Trophoblast cell (in vitro differentiated cells and primary cell): ENCODE measurements around the gene OAF.

Experiments used
- DNase-seq, 2 donors: peaks; one replicate each; pipeline ENCODE4 v3.0.0-alpha.2; 2016
- H2AFZ ChIP-seq: 2 replicates; pipeline ENCODE4 v1.6.1; 2013; ENCODE audit warnings: low read length, moderate library complexity, mild to moderate bottlenecking; ENCODE audit not compliant: insufficient read depth, poor library complexity
- H2AK5ac ChIP-seq: 2 replicates; pipeline ENCODE4 v1.6.1; 2013; ENCODE audit warnings: mild to moderate bottlenecking, low read length
- H2BK120ac ChIP-seq: 2 replicates; pipeline ENCODE4 v1.6.1; 2013; ENCODE audit warnings: low read length, mild to moderate bottlenecking, moderate library complexity; ENCODE audit not compliant: insufficient read depth, poor library complexity
- H2BK12ac ChIP-seq: 2 replicates; pipeline ENCODE4 v1.6.1; 2013; ENCODE audit warnings: mild to moderate bottlenecking, low read length, moderate library complexity
- H2BK5ac ChIP-seq: 2 replicates; pipeline ENCODE4 v1.6.1; 2013; ENCODE audit warnings: low read length, low read depth, moderate library complexity, mild to moderate bottlenecking; ENCODE audit not compliant: poor library complexity
- H3K14ac ChIP-seq: 2 replicates; pipeline ENCODE4 v1.6.1; 2013; ENCODE audit warnings: mild to moderate bottlenecking, low read length
- H3K18ac ChIP-seq: 2 replicates; pipeline ENCODE4 v1.6.1; 2013; ENCODE audit warnings: mild to moderate bottlenecking, low read length
- H3K23ac ChIP-seq: 2 replicates; pipeline ENCODE4 v1.6.1; 2013; ENCODE audit warnings: low read length
- H3K27ac ChIP-seq: 2 replicates; pipeline ENCODE4 v1.5.1; 2013; ENCODE audit warnings: low read depth, mild to moderate bottlenecking, inconsistent platforms, low read length, moderate library complexity
- H3K27me3 ChIP-seq: 2 replicates; pipeline ENCODE4 v1.6.1; 2013; ENCODE audit warnings: inconsistent platforms, mild to moderate bottlenecking, low read length, moderate library complexity; ENCODE audit not compliant: insufficient read depth
- H3K36me3 ChIP-seq, 2 experiments: 1 replicate in 1 of 2; 2 replicates in 1 of 2; pipeline ENCODE4 v1.6.1; 2013; ENCODE audit warnings: low read length in 2 of 2, mild to moderate bottlenecking in 2 of 2, moderate library complexity in 1 of 2; ENCODE audit not compliant: insufficient read depth in 2 of 2, control insufficient read depth in 1 of 2
- H3K4ac ChIP-seq: 2 replicates; pipeline ENCODE4 v1.6.1; 2013; ENCODE audit warnings: low read depth, mild to moderate bottlenecking, low read length, moderate library complexity
- H3K4me1 ChIP-seq, 2 experiments: 1 replicate in 1 of 2; 2 replicates in 1 of 2; pipeline ENCODE4 v1.6.1; 2013; ENCODE audit warnings: low read length in 2 of 2, mild to moderate bottlenecking in 2 of 2, moderate library complexity in 1 of 2; ENCODE audit not compliant: insufficient read depth in 2 of 2, control insufficient read depth in 1 of 2
- H3K4me2 ChIP-seq: 2 replicates; pipeline ENCODE4 v1.6.1; 2013; ENCODE audit warnings: inconsistent platforms, mild to moderate bottlenecking, low read length, moderate library complexity
- H3K4me3 ChIP-seq: 2 replicates; pipeline ENCODE4 v1.5.1; 2013; ENCODE audit warnings: mild to moderate bottlenecking, low read depth, low read length, inconsistent platforms
- H3K79me1 ChIP-seq: one replicate; pipeline ENCODE4 v1.6.1; 2013; ENCODE audit warnings: low read length
- H3K79me2 ChIP-seq: 2 replicates; pipeline ENCODE4 v1.6.1; 2013; ENCODE audit warnings: low read length, mild to moderate bottlenecking; ENCODE audit not compliant: control insufficient read depth, insufficient read depth, poor library complexity
- H3K9ac ChIP-seq: 2 replicates; pipeline ENCODE4 v1.6.1; 2013; ENCODE audit warnings: mild to moderate bottlenecking, low read length
- H3K9me3 ChIP-seq: 2 replicates; pipeline ENCODE4 v1.6.1; 2013; ENCODE audit warnings: low read depth, mild to moderate bottlenecking, control low read depth, inconsistent platforms, low read length; ENCODE audit not compliant: insufficient read depth
- H4K12ac ChIP-seq: 2 replicates; pipeline ENCODE4 v1.6.1; 2013; ENCODE audit warnings: low read depth, mild to moderate bottlenecking, low read length, moderate library complexity
- H4K8ac ChIP-seq: 2 replicates; pipeline ENCODE4 v1.6.1; 2013; ENCODE audit warnings: low read depth, mild to moderate bottlenecking, low read length, moderate library complexity
- H4K91ac ChIP-seq: one replicate; pipeline ENCODE4 v1.6.1; 2013; ENCODE audit warnings: low read depth, mild to moderate bottlenecking, low read length, moderate library complexity
- WGBS: extraction: QIAGEN DNeasy Blood & Tissue Kit; methylation state at CpG from one replicate; pipeline ENCODE4 v1.1.7; 2013; ENCODE audit warnings: missing lambda C conversion rate; ENCODE audit not compliant: insufficient read length, insufficient coverage; ENCODE audit errors: extremely low coverage; 5-methylcytosine and 5-hydroxymethylcytosine counted together

Gene OAF

DNA sequence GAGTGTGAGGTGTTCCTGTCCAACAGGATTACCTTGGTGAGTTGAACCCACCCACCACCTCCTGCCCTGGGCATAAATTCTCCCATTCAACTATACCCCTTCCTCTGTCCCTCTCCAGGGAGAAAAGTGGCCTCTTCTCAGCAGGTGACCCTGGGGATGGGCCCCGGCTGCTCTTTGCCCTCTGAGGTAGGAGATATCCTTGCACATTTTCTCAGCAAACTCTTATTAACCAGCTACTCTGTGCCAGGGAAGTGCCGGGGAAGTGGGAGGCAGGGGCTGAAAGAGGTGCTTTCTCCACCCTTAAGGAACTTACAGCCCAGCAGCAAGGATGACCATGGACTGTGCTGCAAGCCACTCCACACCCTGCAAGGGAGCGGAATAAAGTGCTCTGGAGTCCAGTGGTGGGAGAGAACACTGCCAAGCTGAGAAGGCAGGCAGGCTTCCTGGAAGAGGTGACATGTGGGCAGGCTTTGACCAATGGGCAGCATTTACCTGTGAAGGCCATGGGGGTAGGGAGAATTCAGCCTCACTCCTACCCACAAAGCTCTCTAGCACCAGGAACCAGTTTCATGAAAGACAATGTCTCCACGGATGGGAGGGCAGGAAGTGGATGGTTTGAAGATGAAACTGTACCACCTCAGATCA, 21.9 kb upstream of the OAF start:
- WGBS, result no CpG with 5 or more reads among the region's 4 CpGs
- H3K18ac ChIP-seq, result no peak overlapping the region
- no peak overlapping the region for H4K91ac ChIP-seq
- H2BK120ac ChIP-seq, result no peak overlapping the region
- H3K23ac ChIP-seq, result no peak overlapping the region
- H2AFZ ChIP-seq, result no peak overlapping the region
- no peak overlapping the region for H3K4ac ChIP-seq
- no peak overlapping the region for H3K14ac ChIP-seq
- H2BK5ac ChIP-seq, result no peak overlapping the region
- no peak overlapping the region for H4K8ac ChIP-seq
- no peaks in the 10 kb centered on the region for H3K79me2 ChIP-seq
- H3K4me1 ChIP-seq, result no peaks in the 10 kb centered on the region
- H3K27ac ChIP-seq, result no peak overlapping the region
- H3K79me1 ChIP-seq, result no peaks in the 10 kb centered on the region
- no peak for DNase-seq
- H3K9ac ChIP-seq, result no peak overlapping the region
- no peak overlapping the region for H2BK12ac ChIP-seq
- H3K27me3 ChIP-seq, result no peaks in the 10 kb centered on the region
- no peak overlapping the region for H3K4me2 ChIP-seq
- no peak overlapping the region for H3K4me3 ChIP-seq
- H4K12ac ChIP-seq, result no peak overlapping the region
- no peak overlapping the region for H2AK5ac ChIP-seq
- peaks cover 4% of the 10 kb centered on the region for H3K9me3 ChIP-seq
- H3K36me3 ChIP-seq, result no peaks in the 10 kb centered on the region

DNA sequence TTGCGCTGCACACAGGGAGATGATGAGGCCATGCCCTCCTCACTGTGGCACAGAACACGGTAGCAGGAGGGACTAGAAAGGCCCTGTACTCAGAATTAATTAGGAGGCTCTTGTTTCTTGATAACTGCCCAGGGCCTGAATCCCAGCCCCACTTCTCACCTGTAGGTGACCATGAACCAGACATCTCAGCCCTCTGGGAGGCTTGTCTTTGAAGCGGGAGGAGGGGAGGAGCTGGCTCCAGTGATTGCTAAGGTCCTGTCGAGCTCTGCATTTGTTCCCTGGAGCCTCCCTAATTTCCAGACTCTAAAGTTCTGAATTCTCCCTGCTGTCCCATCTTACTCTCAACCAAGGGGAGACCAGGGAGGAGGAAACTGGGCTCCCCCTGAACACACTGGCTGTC, 19.8 kb upstream of the OAF start:
- no peak overlapping the region for H3K9ac ChIP-seq
- WGBS, result no CpG with 5 or more reads among the region's 4 CpGs

GRCh38 chr11:120192831-120193625, 17.8 kb upstream of the OAF start:
- no peak overlapping the region for H3K4me3 ChIP-seq
- peaks cover 4% of the 10 kb centered on the region for H3K9me3 ChIP-seq
- no peak overlapping the region for H2AK5ac ChIP-seq
- no peak overlapping the region for H4K91ac ChIP-seq
- no peak for DNase-seq
- H3K36me3 ChIP-seq, result no peaks in the 10 kb centered on the region
- no peaks in the 10 kb centered on the region for H3K27me3 ChIP-seq
- H3K4ac ChIP-seq, result no peak overlapping the region
- no peak overlapping the region for H3K18ac ChIP-seq
- no peak overlapping the region for H2BK5ac ChIP-seq
- no peaks in the 10 kb centered on the region for H3K79me1 ChIP-seq
- no peaks in the 10 kb centered on the region for H3K79me2 ChIP-seq
- no peak overlapping the region for H2AFZ ChIP-seq
- H3K9ac ChIP-seq, result no peak overlapping the region
- no peak overlapping the region for H4K12ac ChIP-seq
- no CpG with 5 or more reads among the region's 15 CpGs for WGBS
- H2BK120ac ChIP-seq, result no peak overlapping the region
- H3K27ac ChIP-seq, result no peak overlapping the region
- no peak overlapping the region for H3K23ac ChIP-seq
- H2BK12ac ChIP-seq, result no peak overlapping the region
- no peak overlapping the region for H3K14ac ChIP-seq
- H3K4me1 ChIP-seq, result no peaks in the 10 kb centered on the region
- H3K4me2 ChIP-seq, result no peak overlapping the region
- no peak overlapping the region for H4K8ac ChIP-seq

More for the DNA sequence above, 19.8 kb upstream of the OAF start:
- no peak overlapping the region for H3K4me3 ChIP-seq
- no peak overlapping the region for H4K8ac ChIP-seq
- H2AFZ ChIP-seq, result no peak overlapping the region
- peaks cover 4% of the 10 kb centered on the region for H3K9me3 ChIP-seq
- no peak overlapping the region for H3K18ac ChIP-seq
- H2AK5ac ChIP-seq, result no peak overlapping the region
- no peak overlapping the region for H2BK120ac ChIP-seq
- no peak overlapping the region for H4K12ac ChIP-seq
- no peak overlapping the region for H3K27ac ChIP-seq
- H3K4me2 ChIP-seq, result no peak overlapping the region
- H3K27me3 ChIP-seq, result no peaks in the 10 kb centered on the region
- H3K79me2 ChIP-seq, result no peaks in the 10 kb centered on the region
- no peak overlapping the region for H3K14ac ChIP-seq
- H3K36me3 ChIP-seq, result no peaks in the 10 kb centered on the region
- H2BK12ac ChIP-seq, result no peak overlapping the region
- H3K79me1 ChIP-seq, result no peaks in the 10 kb centered on the region
- no peak for DNase-seq
- H2BK5ac ChIP-seq, result no peak overlapping the region
- H4K91ac ChIP-seq, result no peak overlapping the region
- no peak overlapping the region for H3K4ac ChIP-seq
- no peaks in the 10 kb centered on the region for H3K4me1 ChIP-seq
- H3K23ac ChIP-seq, result no peak overlapping the region

DNA sequence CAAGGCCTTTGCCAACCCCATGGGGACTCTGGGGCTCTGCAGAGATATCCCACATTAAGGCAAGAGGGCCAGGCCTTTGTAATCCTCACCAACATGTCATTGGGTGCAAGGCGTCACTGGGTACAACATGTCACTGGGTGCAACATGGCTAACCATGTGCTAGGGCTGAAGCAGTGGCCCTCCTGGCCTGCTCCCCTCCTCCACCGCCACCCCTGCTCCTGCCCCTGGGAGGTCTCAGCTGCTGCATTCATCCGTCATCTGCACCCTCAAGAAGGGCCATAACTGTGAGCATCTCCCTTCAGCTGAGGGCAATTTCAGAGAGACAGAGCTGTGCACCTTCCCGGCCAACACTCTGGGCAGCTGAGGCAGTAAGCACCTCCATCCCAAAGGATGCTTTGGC, 16.7 kb upstream of the OAF start:
- Histone ChIP-seq H3K4me3 (no peak overlapping the region), H3K36me3 (no peaks in the 10 kb centered on the region), H2BK120ac (no peak overlapping the region), H3K79me1 (no peaks in the 10 kb centered on the region), H3K4me2 (no peak overlapping the region), H2BK5ac (no peak overlapping the region), H4K8ac (no peak overlapping the region), H3K14ac (no peak overlapping the region), H2BK12ac (no peak overlapping the region), H3K23ac (no peak overlapping the region), H2AFZ (no peak overlapping the region), H3K4me1 (no peaks in the 10 kb centered on the region), H4K91ac (no peak overlapping the region), H3K4ac (no peak overlapping the region), H3K9me3 (peaks cover 2% of the 10 kb centered on the region), H3K18ac (no peak overlapping the region), H2AK5ac (no peak overlapping the region), H3K9ac (no peak overlapping the region), H4K12ac (no peak overlapping the region), H3K27me3 (peaks cover 5% of the 10 kb centered on the region), H3K79me2 (no peaks in the 10 kb centered on the region), H3K27ac (no peak overlapping the region)
- no peak for DNase-seq
- no CpG with 5 or more reads among the region's 4 CpGs for WGBS
